H1 (cell line): ENCODE results near the gene MGLL. TPM values are rescaled to one million over a fixed set of nuclear protein-coding genes. Genes with fewer than 3 reads are reported as not detected.

Experiments
- ASH2L ChIP-seq: fragments of 200-600, 300-600 bp; sonication (generic); IDR thresholded peaks from one replicate; pipeline ENCODE4 v1.7.1; 2017; ENCODE audit warnings: low read length
- BACH1 ChIP-seq: IDR thresholded peaks from 2 replicates; pipeline ENCODE4 v1.6.1; 2012; ENCODE audit warnings: low read length, improper control_type of control experiment
- EP300 ChIP-seq, 2 experiments: IDR thresholded peaks; 1 replicate in 1 of 2; 2 replicates in 1 of 2; pipeline ENCODE4 v1.6.1; 2011 to 2012; ENCODE audit warnings: low read depth in 2 of 2, low read length in 2 of 2, mild to moderate bottlenecking in 2 of 2, borderline replicate concordance in 1 of 2, inconsistent platforms in 1 of 2, moderate library complexity in 1 of 2
- FOSL1 ChIP-seq: IDR thresholded peaks from 2 replicates; pipeline ENCODE4 v1.6.1; 2011; ENCODE audit warnings: mild to moderate bottlenecking, low read depth, low read length, moderate library complexity; ENCODE audit not compliant: insufficient read depth
- HDAC2 ChIP-seq, 2 experiments: fragments of 300-600 bp in 1 of 2; sonication (generic) in 1 of 2; IDR thresholded peaks; 2 replicates each; pipeline ENCODE4 v1.6.1; 2011 to 2012; ENCODE audit warnings: low read depth in 2 of 2, low read length in 2 of 2, mild to moderate bottlenecking in 2 of 2, moderate library complexity in 2 of 2, borderline replicate concordance in 1 of 2, inconsistent platforms in 1 of 2
- KDM1A ChIP-seq: fragments of 200-600, 300-600 bp; sonication (generic); IDR thresholded peaks from 2 replicates; pipeline ENCODE4 v1.7.1; 2016; ENCODE audit warnings: mild to moderate bottlenecking, low read length, borderline replicate concordance
- KDM5A ChIP-seq: fragments of 200-600 bp; IDR thresholded peaks from 2 replicates; pipeline ENCODE4 v1.7.1; 2012; ENCODE audit warnings: mild to moderate bottlenecking, low read length, inconsistent platforms, mixed read lengths
- PHF8 ChIP-seq: fragments of 200-600 bp; sonication (generic); conservative IDR thresholded peaks from 2 replicates; pipeline ENCODE4 v1.7.1; 2012; ENCODE audit warnings: low read depth, mild to moderate bottlenecking, inconsistent platforms, low read length, moderate library complexity
- SAP30 ChIP-seq: fragments of 300-600 bp; sonication (generic); IDR thresholded peaks from 2 replicates; pipeline ENCODE4 v1.7.1; 2012; ENCODE audit warnings: low read length, moderate library complexity, mild to moderate bottlenecking, inconsistent platforms; ENCODE audit not compliant: insufficient read depth, insufficient replicate concordance
- polyA plus RNA-seq, 7 experiments: library from polyadenylated mRNA; depleted of rRNA in 3 of 7; stranded (reverse) in 5 of 7; unstranded in 2 of 7; fragments of >200 nt in 5 of 7; fragments of 200-250 nt in 2 of 7; gene quantifications; 1 replicate in 5 of 7; 2 replicates in 1 of 7; 4 replicates in 1 of 7; pipeline versions ENCODE4 v1.2.1 to v1.2.3, GENCODE V29; 2011 to 2013; ENCODE audit warnings: missing spikeins in 2 of 7, mixed read lengths in 2 of 7
- total RNA-seq: library from RNA; stranded (reverse); fragmentation: NEBNext Ultra II Directional; extraction: Animal tissue kit (Norgen Biotek cat#: 25700); gene quantifications from 2 replicates; pipeline ENCODE4 v1.2.1, GENCODE V29; 2021

MGLL gene
- total and polyA plus RNA-seq, 2 of the 8 experiments (the other 6 are each of a cell fraction or from before 2014, with no cell fraction given) = 0.05 to 0.34 TPM

DNA sequence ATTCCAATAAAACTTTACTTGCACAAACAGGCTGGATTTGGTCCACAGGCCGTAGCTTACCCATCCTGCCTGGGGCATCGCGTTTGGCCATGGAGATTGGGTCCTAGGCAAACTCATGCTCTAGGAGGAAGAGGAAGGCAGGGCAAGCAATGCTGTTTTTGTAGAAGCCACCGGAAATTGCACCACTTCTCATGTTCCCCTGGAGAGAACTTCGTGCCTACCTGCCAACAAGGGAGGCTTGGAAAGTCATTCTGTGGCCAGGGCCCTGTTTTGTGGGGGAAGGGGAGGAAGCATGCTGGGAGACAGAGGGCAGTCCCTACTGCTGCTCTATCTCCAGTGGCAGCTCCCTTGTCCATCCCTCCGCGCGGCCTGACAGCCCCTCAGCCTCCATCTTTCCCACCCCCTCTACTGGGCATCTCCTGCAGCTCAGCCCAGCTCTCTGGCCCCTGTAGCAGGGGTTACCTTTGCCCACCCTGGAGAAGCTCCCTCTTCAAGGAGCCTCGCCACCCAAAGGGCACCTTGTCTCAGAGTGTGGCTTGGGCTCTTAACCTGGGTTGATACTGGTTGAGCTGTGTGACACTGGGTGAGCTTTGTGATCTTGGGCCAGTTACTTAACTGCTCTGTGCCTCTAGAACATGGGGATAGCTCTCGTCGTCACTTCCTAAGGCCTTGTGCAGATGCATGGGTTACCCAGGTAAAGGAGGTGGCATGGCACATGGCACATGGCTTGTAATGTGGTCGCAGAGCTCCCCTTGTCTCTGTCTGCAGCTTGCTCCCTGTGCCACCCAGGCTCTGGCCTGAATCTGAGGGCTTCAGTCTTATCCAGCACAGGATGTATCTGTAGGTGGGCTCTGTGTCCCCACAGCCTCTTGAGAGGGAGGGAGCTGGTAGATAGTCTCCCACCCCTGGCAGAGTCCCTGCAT lies 143.4 kb downstream of the MGLL start (continued):
- TF ChIP-seq PHF8 = no peak
- TF ChIP-seq EP300 (IDR thresholded peaks at IDR 0.05; ENCODE audit: borderline replicate concordance in 1 of 2, low read depth in 2 of 2, low read length in 2 of 2) = no peak
- no peak for TF ChIP-seq HDAC2 (IDR thresholded peaks at IDR 0.05; ENCODE audit: borderline replicate concordance in 1 of 2, low read depth in 2 of 2, low read length in 2 of 2)
- no peak for TF ChIP-seq ASH2L
- no peak for TF ChIP-seq FOSL1
- TF ChIP-seq BACH1 = no peak
- TF ChIP-seq KDM5A = no peak
- no peak for TF ChIP-seq SAP30
- TF ChIP-seq KDM1A = no peak
